ENCODE results near the gene GPR17.

GPR17 gene

GRCh38 chr2:127700527-127701192, 54.7 kb downstream of the GPR17 start:
- TF ChIP-seq BACH2 (CRISPR knock-in tag; IDR thresholded peaks at IDR 0.05; ENCODE audit: borderline replicate concordance) (no peak), SNAI2 (CRISPR knock-in tag; IDR thresholded peaks at IDR 0.05) (no peak), OSR1 (CRISPR knock-in tag; IDR thresholded peaks at IDR 0.05) (no peak), POU6F1 (CRISPR knock-in tag; IDR thresholded peaks at IDR 0.05; ENCODE audit: borderline replicate concordance, low read depth) (no peak), TOX (CRISPR knock-in tag; IDR thresholded peaks at IDR 0.05; ENCODE audit: borderline replicate concordance) (no peak), TCF4 (CRISPR knock-in tag; IDR thresholded peaks at IDR 0.05; ENCODE audit: borderline replicate concordance) (no peak), PATZ1 (CRISPR knock-in tag; IDR thresholded peaks at IDR 0.05; ENCODE audit: borderline replicate concordance) (no peak), GLIS3 (CRISPR knock-in tag; IDR thresholded peaks at IDR 0.05) (no peak), ZNF70 (CRISPR knock-in tag; IDR thresholded peaks at IDR 0.05) (no peak)
- ATAC-seq: no peak

- TF ChIP-seq BACH2 (CRISPR knock-in tag; IDR thresholded peaks at IDR 0.05; ENCODE audit: borderline replicate concordance) (no peak), TSHZ2 (CRISPR knock-in tag; IDR thresholded peaks at IDR 0.05) (peak; percentile 27; the same call in 1 of the 2 replicates)
- ATAC-seq: peak; percentile 95
Observed at GRCh38 chr2:127701193-127701650, 55.3 kb downstream of the GPR17 start, which contains the start of gene SFT2D3. TSS of gene SFT2D3 (plus strand) at chr2:127701497. CDS start at chr2:127701529, 32 bp downstream.

- TF ChIP-seq PPARA (CRISPR knock-in tag; IDR thresholded peaks at IDR 0.05; ENCODE audit: borderline replicate concordance) (no peak), ESRRG (CRISPR knock-in tag; IDR thresholded peaks at IDR 0.05) (no peak), ZNF565 (CRISPR knock-in tag; conservative IDR thresholded peaks at IDR 0.05; ENCODE audit: low read depth) (no peak), CREB5 (CRISPR knock-in tag; IDR thresholded peaks at IDR 0.05; ENCODE audit: low read depth) (no peak), ZFP30 (CRISPR knock-in tag; IDR thresholded peaks at IDR 0.05) (no peak), RARB (CRISPR knock-in tag; IDR thresholded peaks at IDR 0.05) (no peak), TCF4 (CRISPR knock-in tag; IDR thresholded peaks at IDR 0.05; ENCODE audit: borderline replicate concordance) (no peak), TOX (CRISPR knock-in tag; IDR thresholded peaks at IDR 0.05; ENCODE audit: borderline replicate concordance) (no peak), SNAI2 (CRISPR knock-in tag; IDR thresholded peaks at IDR 0.05) (no peak), ZFP3 (CRISPR knock-in tag; IDR thresholded peaks at IDR 0.05) (0 out of 2 replicates have a peak, but pooled peaks have one; percentile 32), TSHZ2 (CRISPR knock-in tag; IDR thresholded peaks at IDR 0.05) (peak; percentile 30; the same call in 1 of the 2 replicates)
- ATAC-seq: peak; percentile 65
Observed at GRCh38 chr2:127701651-127702394, 55.9 kb downstream of the GPR17 start.

All from SK-N-SH treated with all-trans-retinoic acid at 6 μM for 48 hours (cell line).